CD4-positive, alpha-beta T cell (primary cell): ENCODE data around the gene ATAD3B. TPM values are rescaled to one million over a fixed set of nuclear protein-coding genes. Genes with fewer than 3 reads are reported as not detected.

ENCODE experiments used
- ATAC-seq: fragments of 200-7000 bp; cut with Tn5 transposase; one replicate; pipeline ENCODE4 v1.10.0; 2022; ENCODE audit warnings: mild to moderate bottlenecking; ENCODE audit not compliant: poor library complexity
- CTCF ChIA-PET: fragments of 350-600 bp; sonication (Branson Sonifier 250); formaldehyde crosslinking; loops from one replicate; lab custom pipeline; 2021; ENCODE audit warnings: antibody characterized with exemption, inconsistent platforms; lab: Charles Lee
- POLR2A ChIA-PET: fragments of 350-600 bp; sonication (Branson Sonifier 250); formaldehyde crosslinking; loops from one replicate; lab custom pipeline; 2021; ENCODE audit warnings: antibody characterized with exemption, inconsistent platforms; lab: Charles Lee
- DNase-seq, 14 experiments: peaks; one replicate each; pipeline ENCODE4 v3.0.0-alpha.2; 2013 to 2020; ENCODE audit warnings: mixed read lengths in 2 of 14
- H3K27ac ChIP-seq, 2 donors: one replicate each; pipeline versions ENCODE4 v1.5.1 to v1.7.0; 2013; ENCODE audit warnings: low read length in 2 of 2, low read depth in 1 of 2, mild to moderate bottlenecking in 1 of 2
- H3K27me3 ChIP-seq, 2 experiments: 1 replicate in 1 of 2; 2 replicates in 1 of 2; pipeline versions ENCODE4 v1.6.1 to v1.7.0; 2013; ENCODE audit warnings: low read length in 2 of 2, control low read depth in 1 of 2, mild to moderate bottlenecking in 1 of 2, moderate library complexity in 1 of 2; ENCODE audit not compliant: insufficient read depth in 2 of 2, control insufficient read depth in 1 of 2
- H3K36me3 ChIP-seq: one replicate; pipeline ENCODE4 v1.6.1; 2013; ENCODE audit warnings: low read length, control low read depth; ENCODE audit not compliant: insufficient read depth
- H3K4me1 ChIP-seq: one replicate; pipeline ENCODE4 v1.6.1; 2013; ENCODE audit warnings: low read length, control low read depth; ENCODE audit not compliant: insufficient read depth
- H3K4me3 ChIP-seq: one replicate; pipeline ENCODE4 v1.5.1; 2013; ENCODE audit warnings: mild to moderate bottlenecking, low read length, moderate library complexity
- H3K9me3 ChIP-seq, 2 experiments: 1 replicate in 1 of 2; 2 replicates in 1 of 2; pipeline versions ENCODE4 v1.6.1 to v1.7.0; 2013; ENCODE audit warnings: low read length in 2 of 2, mild to moderate bottlenecking in 2 of 2, control low read depth in 1 of 2, moderate library complexity in 1 of 2; ENCODE audit not compliant: control insufficient read depth in 1 of 2, insufficient read depth in 1 of 2
- H3K27ac Mint-ChIP-seq: one replicate; pipeline ENCODE4 v1.8.0; 2020; ENCODE audit warnings: mixed read lengths
- H3K27me3 Mint-ChIP-seq: one replicate; pipeline ENCODE4 v1.8.0; 2021; ENCODE audit warnings: mixed read lengths
- H3K36me3 Mint-ChIP-seq: one replicate; pipeline ENCODE4 v1.8.0; 2021; ENCODE audit warnings: low read depth, mixed read lengths
- H3K4me1 Mint-ChIP-seq: one replicate; pipeline ENCODE4 v1.8.0; 2021; ENCODE audit warnings: low read depth, mixed read lengths
- H3K4me3 Mint-ChIP-seq: one replicate; pipeline ENCODE4 v1.8.0; 2020; ENCODE audit warnings: mild to moderate bottlenecking, mixed read lengths
- H3K9me3 Mint-ChIP-seq: one replicate; pipeline ENCODE4 v1.8.0; 2020; ENCODE audit warnings: mixed read lengths
- CTCF ChIP-seq: fragments of 200-600 bp; IDR thresholded peaks from one replicate; pipeline ENCODE4 v1.8.0; 2022; ENCODE audit warnings: antibody characterized with exemption, mild to moderate bottlenecking
- intact Hi-C, 2 experiments: fragments of 100-400 bp; cut with DNase I in 1 of 2; cut with micrococcal nuclease in 1 of 2; formaldehyde crosslinking; loops; one replicate each; pipeline versions ENCODE4 v1.15.1 to v1.9.0; 2023 to 2025; cut with DNase I, micrococcal nuclease
- total RNA-seq, 174 experiments: library from RNA in 2 of 174; stranded (reverse) in 2 of 174; gene quantifications; one replicate each; pipeline ENCODE4 v1.2.3 and lab custom pipeline; 2021 to 2026

The ATAD3B gene
- total RNA-seq, 2 experiments from 2014 or later, result 44.3 to 49.1 TPM

GRCh38 chr1:1527092-1527816 is 55.7 kb downstream of the ATAD3B start:
- intact Hi-C loops, result no loop called here
- no peak for TF ChIP-seq CTCF
- H3K36me3 Mint-ChIP-seq, result peaks cover 11% of the 10 kb centered on the region
- no peak for DNase-seq
- peaks cover 0 to 13% of the 10 kb centered on the region in 2 experiments for H3K9me3 ChIP-seq
- H3K27ac ChIP-seq, result no peak overlapping the region
- no peak for ATAC-seq
- no peaks in the 10 kb centered on the region for H3K27me3 Mint-ChIP-seq
- peaks cover 4% of the 10 kb centered on the region for H3K9me3 Mint-ChIP-seq
- no peaks in the 10 kb centered on the region for H3K4me1 Mint-ChIP-seq
- H3K4me3 ChIP-seq, result no peak overlapping the region
- ChIA-PET CTCF (no interaction called here), POLR2A (interaction anchor here (0.6 kb wide), 1 partner anchor 97 kb away, joined by 4 read pairs; no protein-coding TSS in a partner anchor)
- no peaks in the 10 kb centered on the region for H3K4me1 ChIP-seq
- no peak overlapping the region for H3K27ac Mint-ChIP-seq
- peaks cover 16% of the 10 kb centered on the region for H3K36me3 ChIP-seq
- H3K27me3 ChIP-seq, result no peaks in the 10 kb centered on the region
- H3K4me3 Mint-ChIP-seq, result no peak overlapping the region

DNA sequence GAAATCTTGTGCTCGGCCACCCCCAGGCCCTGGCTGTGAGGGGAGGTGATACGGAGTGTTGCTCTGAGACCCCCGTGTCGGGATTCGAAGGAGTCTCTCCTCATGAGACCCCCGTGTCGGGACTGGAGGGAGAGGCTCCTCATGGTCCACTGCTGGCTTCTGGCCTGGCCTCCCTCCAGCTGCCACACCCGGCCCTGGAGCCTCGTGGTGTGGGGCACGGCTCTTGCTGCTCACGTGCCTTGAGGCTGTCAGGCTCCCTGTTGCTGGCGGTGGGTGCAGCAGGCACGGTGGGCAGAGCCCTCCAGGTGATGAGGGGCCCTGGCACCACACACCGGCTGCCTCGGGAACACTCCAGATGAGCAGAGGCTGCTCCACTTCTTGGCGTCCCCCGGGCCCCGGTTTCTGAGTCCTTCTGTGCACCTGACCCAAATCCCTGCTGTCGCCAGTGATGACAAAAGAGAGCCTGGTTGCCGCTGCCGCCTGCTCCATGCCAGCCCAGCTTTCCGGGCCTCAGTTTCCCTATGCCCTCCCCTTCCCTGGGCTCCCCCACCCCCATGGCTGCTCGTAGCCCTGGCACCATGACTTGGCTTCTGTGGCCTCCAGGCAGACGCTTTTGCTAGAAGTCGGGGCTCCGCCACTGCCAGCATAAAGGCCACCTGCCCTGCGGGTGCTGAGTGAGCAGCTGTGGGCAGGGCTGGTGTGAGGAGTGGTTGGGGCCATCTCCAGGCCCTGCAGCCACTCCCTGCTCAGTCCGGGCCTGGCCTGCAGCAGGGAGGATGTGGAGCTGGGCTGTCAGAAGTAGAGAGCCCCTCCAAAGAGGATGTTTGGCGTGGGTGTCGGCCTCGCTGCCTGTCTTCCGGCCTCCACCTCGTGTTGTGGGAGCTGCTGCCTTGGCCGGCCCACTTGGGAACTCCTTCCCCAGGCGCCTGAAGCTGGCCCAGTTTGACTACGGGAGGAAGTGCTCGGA is 57.0 kb downstream of the ATAD3B start:
- Histone ChIP-seq H3K27ac (no peak overlapping the region), H3K4me3 (no peak overlapping the region), H3K9me3 (peaks cover 0 to 18% of the 10 kb centered on the region in 2 experiments), H3K27me3 (no peaks in the 10 kb centered on the region), H3K36me3 (peaks cover 16% of the 10 kb centered on the region), H3K4me1 (no peaks in the 10 kb centered on the region)
- no peak for ATAC-seq
- peaks cover 11% of the 10 kb centered on the region for H3K36me3 Mint-ChIP-seq
- H3K9me3 Mint-ChIP-seq, result peaks cover 4% of the 10 kb centered on the region
- intact Hi-C loops, result no loop called here
- ChIA-PET CTCF (no interaction called here), POLR2A (no interaction called here)
- no peak overlapping the region for H3K4me3 Mint-ChIP-seq
- no peaks in the 10 kb centered on the region for H3K4me1 Mint-ChIP-seq
- no peaks in the 10 kb centered on the region for H3K27me3 Mint-ChIP-seq
- H3K27ac Mint-ChIP-seq, result no peak overlapping the region
- no peak for DNase-seq
- no peak for TF ChIP-seq CTCF

DNA sequence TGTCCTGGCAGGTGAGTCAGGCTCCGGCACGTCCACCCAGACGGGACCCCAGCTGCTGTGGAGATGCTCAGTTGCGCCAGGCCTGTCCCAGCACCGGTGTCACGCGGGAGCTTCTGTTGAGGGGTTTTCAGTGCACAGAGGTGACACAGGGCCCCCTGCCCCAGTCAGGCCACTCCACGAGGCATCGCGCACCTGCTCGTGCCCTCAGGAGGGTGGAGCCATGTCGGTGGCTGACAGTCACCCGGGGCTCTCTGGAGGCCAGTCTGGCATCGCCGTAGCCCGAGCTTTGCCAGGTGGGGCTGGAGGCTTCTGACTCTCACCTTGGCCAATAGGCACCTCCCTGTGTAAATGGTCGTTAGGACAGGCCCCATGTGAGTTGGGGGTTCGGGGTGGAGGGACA is 57.8 kb downstream of the ATAD3B start:
- no peak overlapping the region for H3K4me3 Mint-ChIP-seq
- ChIA-PET POLR2A (no interaction called here), CTCF (interaction anchor here (1.3 kb wide), 1 partner anchor 24 kb away, joined by 4 read pairs; no protein-coding TSS in a partner anchor)
- no peaks in the 10 kb centered on the region for H3K27me3 Mint-ChIP-seq
- peaks cover 11% of the 10 kb centered on the region for H3K36me3 Mint-ChIP-seq
- H3K27ac Mint-ChIP-seq, result no peak overlapping the region
- no peak for TF ChIP-seq CTCF
- H3K9me3 Mint-ChIP-seq, result peaks cover 4% of the 10 kb centered on the region
- Histone ChIP-seq H3K9me3 (peaks cover 0 to 18% of the 10 kb centered on the region in 2 experiments), H3K4me1 (no peaks in the 10 kb centered on the region), H3K27me3 (no peaks in the 10 kb centered on the region), H3K4me3 (no peak overlapping the region), H3K36me3 (peaks cover 17% of the 10 kb centered on the region), H3K27ac (no peak overlapping the region)
- no peaks in the 10 kb centered on the region for H3K4me1 Mint-ChIP-seq
- ATAC-seq (no peak), DNase-seq (no peak)
- intact Hi-C loops, result no loop called here
